Endothelial cell of umbilical vein (primary cell): Measurements from ENCODE around the gene LPIN1. TPM values are rescaled to one million over a fixed set of nuclear protein-coding genes. Genes with fewer than 3 reads are reported as not detected.
"Not testable (repeated sequence)": the region's sequence is repeated elsewhere in the genome, so short reads cannot be mapped to it uniquely, and the experiment has no call there.

Source experiments
- BruUV-seq: library from RNA; stranded (reverse); fragments of 400-500 nt; replicated peaks from 2 replicates; lab custom pipeline; 2021; lab: Mats Ljungman, UMichigan
- CTCF ChIA-PET: fragments of 300-600, 350-600 bp; sonication (Branson Sonifier 250); formaldehyde crosslinking; loops from one replicate; lab custom pipeline; 2021; ENCODE audit warnings: antibody characterized with exemption, inconsistent platforms; lab: Charles Lee
- POLR2A ChIA-PET: fragments of 300-600, 350-600 bp; sonication (Branson Sonifier 250); formaldehyde crosslinking; loops from one replicate; lab custom pipeline; 2021; ENCODE audit warnings: antibody characterized with exemption, inconsistent platforms; lab: Charles Lee
- DNase-seq: peaks from one replicate; pipeline ENCODE4 v3.0.0-alpha.2; 2011; ENCODE audit warnings: low read depth, low spot score
- FAIRE-seq: peaks from 2 replicates; lab custom pipeline; 2011; peaks lifted over from hg19 to GRCh38; lab: Jason Lieb, UNC
- H2AFZ ChIP-seq: 2 replicates; pipeline ENCODE4 v1.6.0; 2012; ENCODE audit warnings: low read depth, low read length, control low read depth, inconsistent platforms
- H3K27ac ChIP-seq: 2 replicates; pipeline ENCODE4 v1.5.1; 2011; ENCODE audit warnings: low read depth, mild to moderate bottlenecking, control low read depth, low read length, moderate library complexity; ENCODE audit not compliant: insufficient read depth
- H3K27me3 ChIP-seq, 2 experiments: 2 replicates each; pipeline versions ENCODE4 v1.6.0 to v1.6.1; 2011; ENCODE audit warnings: low read length in 2 of 2, mixed read lengths in 1 of 2; ENCODE audit not compliant: control insufficient read depth in 2 of 2, insufficient read depth in 2 of 2
- H3K36me3 ChIP-seq, 2 experiments: 2 replicates in 1 of 2; 3 replicates in 1 of 2; pipeline ENCODE4 v1.5.1; 2011; ENCODE audit warnings: low read length in 2 of 2, mild to moderate bottlenecking in 1 of 2, moderate library complexity in 1 of 2; ENCODE audit not compliant: control insufficient read depth in 2 of 2, insufficient read depth in 2 of 2; ENCODE audit errors: extremely low read depth in 1 of 2
- H3K4me1 ChIP-seq: 3 replicates; pipeline ENCODE4 v1.5.1; 2011; ENCODE audit warnings: mild to moderate bottlenecking, low read length; ENCODE audit not compliant: control insufficient read depth, insufficient read depth; ENCODE audit errors: extremely low read depth
- H3K4me2 ChIP-seq: 2 replicates; pipeline ENCODE4 v1.6.1; 2011; ENCODE audit warnings: low read length, control low read depth, mixed read lengths; ENCODE audit not compliant: insufficient read depth
- H3K4me3 ChIP-seq, 3 experiments: fragments of 200-600 bp in 1 of 3; sonication (generic), shearing (Covaris generic) in 1 of 3; replicated peaks in 1 of 3; 2 replicates each; pipeline ENCODE4 v1.5.1; 2011 to 2016; ENCODE audit warnings: control low read depth in 3 of 3, low read length in 3 of 3, mild to moderate bottlenecking in 2 of 3, inconsistent platforms in 1 of 3, low read depth in 1 of 3, moderate library complexity in 1 of 3; ENCODE audit not compliant: insufficient read depth in 1 of 3
- H3K79me2 ChIP-seq: 2 replicates; pipeline ENCODE4 v1.6.0; 2012; ENCODE audit warnings: low read length, inconsistent platforms; ENCODE audit not compliant: control insufficient read depth, insufficient read depth
- H3K9ac ChIP-seq: replicated peaks from 2 replicates; pipeline ENCODE3; 2011; ENCODE audit warnings: low read length, control low read depth; ENCODE audit not compliant: insufficient read depth; ENCODE audit errors: extremely low read depth
- H3K9me1 ChIP-seq: replicated peaks from 3 replicates; pipeline ENCODE4 v1.6.0; 2011; ENCODE audit warnings: mild to moderate bottlenecking, low read length; ENCODE audit not compliant: control insufficient read depth, insufficient read depth; ENCODE audit errors: extremely low read depth
- H3K9me3 ChIP-seq: replicated peaks from 2 replicates; pipeline ENCODE4 v1.5.1; 2012; ENCODE audit warnings: low read length, inconsistent platforms; ENCODE audit not compliant: control insufficient read depth, insufficient read depth
- H4K20me1 ChIP-seq: replicated peaks from 2 replicates; pipeline ENCODE3; 2011; ENCODE audit warnings: mild to moderate bottlenecking, low read length; ENCODE audit not compliant: control insufficient read depth, insufficient read depth; ENCODE audit errors: extremely low read depth
- CTCF ChIP-seq, 2 donors: IDR thresholded peaks; 1 replicate in 1 of 2; 2 replicates in 1 of 2; pipeline ENCODE4 v1.5.1; 2011; ENCODE audit warnings: low read length in 2 of 2, mild to moderate bottlenecking in 2 of 2, moderate library complexity in 2 of 2, control low read depth in 1 of 2, inconsistent platforms in 1 of 2, low read depth in 1 of 2; ENCODE audit not compliant: insufficient read depth in 1 of 2; ENCODE audit errors: extremely low read depth in 1 of 2
- EZH2 ChIP-seq: IDR thresholded peaks from 2 replicates; pipeline ENCODE4 v1.6.1; 2012; ENCODE audit warnings: borderline replicate concordance, low read depth, mild to moderate bottlenecking, moderate library complexity, low read length, inconsistent platforms; ENCODE audit not compliant: severe bottlenecking
- FOS ChIP-seq: IDR thresholded peaks from 2 replicates; pipeline ENCODE4 v1.6.1; 2011; ENCODE audit warnings: mild to moderate bottlenecking, low read length, moderate library complexity, borderline replicate concordance; ENCODE audit not compliant: insufficient read depth
- GATA2 ChIP-seq: IDR thresholded peaks from 2 replicates; pipeline ENCODE4 v1.7.0; 2011; ENCODE audit warnings: low read depth, mild to moderate bottlenecking, moderate library complexity, mixed read lengths, low read length; ENCODE audit not compliant: insufficient read length, insufficient read depth
- JUN ChIP-seq: IDR thresholded peaks from 2 replicates; pipeline ENCODE4 v1.6.1; 2011; ENCODE audit warnings: borderline replicate concordance, low read depth; ENCODE audit not compliant: insufficient read length, insufficient read depth
- MAX ChIP-seq: IDR thresholded peaks from 2 replicates; pipeline ENCODE4 v1.6.1; 2011; ENCODE audit not compliant: insufficient read depth, insufficient read length
- MYC ChIP-seq: IDR thresholded peaks from one replicate; pipeline ENCODE4 v1.6.1; 2011; ENCODE audit warnings: mild to moderate bottlenecking, low read depth, low read length
- POLR2A ChIP-seq: IDR thresholded peaks from 2 replicates; pipeline ENCODE4 v1.6.1; 2012; ENCODE audit warnings: low read depth, mild to moderate bottlenecking, control low read depth, low read length
- POLR2AphosphoS5 ChIP-seq: IDR thresholded peaks from 2 replicates; pipeline ENCODE4 v1.6.1; 2012; ENCODE audit warnings: low read depth, mild to moderate bottlenecking, control low read depth, low read length, moderate library complexity; ENCODE audit not compliant: insufficient read depth
- dilution Hi-C: fragments of 300-500 bp; cut with MboI; formaldehyde crosslinking; loops from one replicate; pipeline ENCODE4 v1.15.0; 2019; ENCODE audit warnings: low sequenced_read_pairs; ENCODE audit not compliant: extremely low pct_ligation_motif_present
- intact Hi-C: fragments of 100-400 bp; cut with micrococcal nuclease; formaldehyde crosslinking; loops from one replicate; pipeline ENCODE4 v1.10.0; 2022
- polyA plus RNA-seq, 4 experiments: library from polyadenylated mRNA; depleted of rRNA in 3 of 4; stranded (reverse) in 3 of 4; unstranded in 1 of 4; fragments of >200 nt; gene quantifications; 2 replicates each; pipeline versions ENCODE4 v1.2.1 to v1.2.3, GENCODE V29; 2011 to 2012; ENCODE audit warnings: missing spikeins in 1 of 4
- total RNA-seq: library from RNA; stranded (reverse); gene quantifications from 2 replicates; pipeline ENCODE4 v1.2.3, GENCODE V29; 2021

The LPIN1 gene
- total and polyA plus RNA-seq, 2 donors (not counting 3 experiments of a cell fraction or from before 2014, with no cell fraction given) = 26.6 to 80.4 TPM

- Histone ChIP-seq H3K4me1 (no peaks in the 10 kb centered on the region), H2AFZ (no peak overlapping the region), H4K20me1 (no peaks in the 10 kb centered on the region), H3K4me2 (no peak overlapping the region), H3K27ac (no peak overlapping the region), H3K36me3 (peaks cover 14 to 17% of the 10 kb centered on the region in 2 experiments), H3K27me3 (no peaks in the 10 kb centered on the region), H3K79me2 (no peaks in the 10 kb centered on the region), H3K9me1 (no peaks in the 10 kb centered on the region), H3K9ac (no peak overlapping the region), H3K9me3 (no peaks in the 10 kb centered on the region), H3K4me3 (no peak overlapping the region)
- POLR2A ChIA-PET = no interaction called here
- BruUV-seq = no TSS peak
- TF ChIP-seq CTCF (IDR thresholded peaks at IDR 0.05; ENCODE audit: extremely low read depth in 1 of 2, insufficient read depth in 1 of 2, low read depth in 1 of 2, low read length in 2 of 2) (no peak), MAX (no peak), FOS (no peak), EZH2 (no peak), POLR2A (no peak), MYC (no peak), POLR2AphosphoS5 (no peak), GATA2 (no peak), JUN (no peak)
- CTCF ChIA-PET = no interaction called here
- DNase-seq (no peak), FAIRE-seq (no peak)
- dilution Hi-C loops (no loop called here), intact Hi-C loops (no loop called here)
Observed at GRCh38 chr2:11821705-11822104, 75.3 kb downstream of the LPIN1 start.

GRCh38 chr2:11822359-11822745 lies 75.9 kb downstream of the LPIN1 start:
- H3K27me3 ChIP-seq, FAIRE-seq, H3K9ac ChIP-seq, POLR2A ChIA-PET, H2AFZ ChIP-seq, BruUV-seq, H4K20me1 ChIP-seq, H3K4me2 ChIP-seq, H3K4me3 ChIP-seq, intact Hi-C loops, H3K4me1 ChIP-seq, H3K9me1 ChIP-seq, CTCF ChIA-PET, H3K79me2 ChIP-seq, H3K27ac ChIP-seq, dilution Hi-C loops, DNase-seq, H3K9me3 ChIP-seq: not testable (repeated sequence)
- H3K36me3 ChIP-seq = peaks cover 11 to 18% of the 10 kb centered on the region in 2 experiments
